GM19035 (cell line): Measurements from ENCODE around the gene ADCY10.

Experiments
- ATAC-seq: cut with Tn5 transposase; IDR thresholded peaks from one replicate; pipeline ENCODE4 v1.9.1; 2021; ENCODE audit not compliant: unreplicated experiment

The ADCY10 gene

GRCh38 chr1:167784876-167785550 lies 128.9 kb downstream of the ADCY10 start:
- ATAC-seq, result no peak

- ATAC-seq, result no peak
Observed at GRCh38 chr1:167782946-167783345, 131.0 kb downstream of the ADCY10 start.

GRCh38 chr1:167781558-167781957 lies 132.4 kb downstream of the ADCY10 start:
- no peak for ATAC-seq

- ATAC-seq, result no peak
Observed at GRCh38 chr1:167777269-167777650, 136.7 kb downstream of the ADCY10 start.

GRCh38 chr1:167776616-167777268 lies 137.2 kb downstream of the ADCY10 start:
- no peak for ATAC-seq

GRCh38 chr1:167776151-167776550 lies 137.8 kb downstream of the ADCY10 start:
- ATAC-seq, result no peak

DNA sequence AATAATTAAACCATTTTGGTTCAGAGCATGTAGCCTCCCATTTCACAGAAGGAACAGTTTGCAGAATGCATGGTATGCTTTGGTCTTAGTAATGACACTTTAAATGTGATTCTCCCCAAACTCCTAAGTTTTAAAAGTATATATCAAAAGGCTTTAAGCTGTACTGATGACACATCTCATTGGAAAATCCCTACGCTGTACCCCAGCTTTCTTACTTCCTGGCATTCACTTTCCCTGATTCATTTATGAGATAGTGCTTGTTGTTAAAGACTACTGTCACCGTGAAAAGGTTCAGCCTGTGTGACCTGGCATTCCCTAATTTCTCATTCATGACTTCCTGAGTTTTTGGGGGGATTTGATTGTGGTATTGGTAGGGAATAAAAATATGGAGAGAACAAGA lies 138.8 kb downstream of the ADCY10 start:
- no peak for ATAC-seq

DNA sequence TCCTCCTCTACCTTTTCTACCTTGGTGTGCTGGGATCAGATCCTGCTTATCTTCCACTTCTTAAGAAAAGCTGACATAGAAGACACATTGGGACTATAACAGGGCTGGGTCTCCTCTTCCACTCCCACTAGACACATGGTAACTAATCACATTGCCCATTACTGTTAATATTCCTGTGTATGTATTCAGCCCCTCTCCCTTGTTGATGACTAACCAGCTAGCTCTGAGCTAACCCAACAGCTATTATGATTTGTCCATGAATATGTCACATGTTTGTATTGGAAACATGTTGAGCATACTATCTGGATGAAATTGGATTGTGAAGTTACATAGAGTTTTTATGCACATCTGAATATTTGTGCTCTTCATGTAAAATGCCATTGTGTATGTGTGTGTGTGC lies 139.2 kb downstream of the ADCY10 start:
- no peak for ATAC-seq

- no peak for ATAC-seq
Observed at GRCh38 chr1:167773516-167773915, 140.4 kb downstream of the ADCY10 start.

- no peak for ATAC-seq
Observed at GRCh38 chr1:167772436-167772835, 141.5 kb downstream of the ADCY10 start.

DNA sequence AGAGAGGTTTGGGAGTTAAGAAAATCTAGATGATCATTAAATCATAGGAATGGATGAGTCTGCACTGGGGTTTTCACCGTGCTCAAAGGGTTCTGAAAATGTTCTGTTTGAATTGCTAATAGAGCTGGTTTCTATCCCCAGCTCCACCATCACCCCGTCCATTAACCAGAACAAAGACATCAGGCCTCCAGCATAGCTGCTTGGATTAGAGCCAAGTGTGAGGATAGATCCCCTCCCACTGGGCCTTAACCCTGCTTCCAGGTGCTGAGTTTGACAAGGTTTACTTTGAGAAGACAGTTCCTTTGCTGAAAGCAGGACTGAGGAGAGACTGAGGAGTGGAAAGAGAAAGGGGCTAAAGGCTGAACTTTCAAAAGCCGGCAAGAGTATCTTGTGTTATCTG lies 143.8 kb downstream of the ADCY10 start:
- no peak for ATAC-seq

- ATAC-seq, result no peak
Observed at GRCh38 chr1:167767761-167768160, 146.2 kb downstream of the ADCY10 start.

GRCh38 chr1:167766538-167766937 lies 147.4 kb downstream of the ADCY10 start:
- no peak for ATAC-seq

- no peak for ATAC-seq
Observed at GRCh38 chr1:167765496-167765895, 148.4 kb downstream of the ADCY10 start.

DNA sequence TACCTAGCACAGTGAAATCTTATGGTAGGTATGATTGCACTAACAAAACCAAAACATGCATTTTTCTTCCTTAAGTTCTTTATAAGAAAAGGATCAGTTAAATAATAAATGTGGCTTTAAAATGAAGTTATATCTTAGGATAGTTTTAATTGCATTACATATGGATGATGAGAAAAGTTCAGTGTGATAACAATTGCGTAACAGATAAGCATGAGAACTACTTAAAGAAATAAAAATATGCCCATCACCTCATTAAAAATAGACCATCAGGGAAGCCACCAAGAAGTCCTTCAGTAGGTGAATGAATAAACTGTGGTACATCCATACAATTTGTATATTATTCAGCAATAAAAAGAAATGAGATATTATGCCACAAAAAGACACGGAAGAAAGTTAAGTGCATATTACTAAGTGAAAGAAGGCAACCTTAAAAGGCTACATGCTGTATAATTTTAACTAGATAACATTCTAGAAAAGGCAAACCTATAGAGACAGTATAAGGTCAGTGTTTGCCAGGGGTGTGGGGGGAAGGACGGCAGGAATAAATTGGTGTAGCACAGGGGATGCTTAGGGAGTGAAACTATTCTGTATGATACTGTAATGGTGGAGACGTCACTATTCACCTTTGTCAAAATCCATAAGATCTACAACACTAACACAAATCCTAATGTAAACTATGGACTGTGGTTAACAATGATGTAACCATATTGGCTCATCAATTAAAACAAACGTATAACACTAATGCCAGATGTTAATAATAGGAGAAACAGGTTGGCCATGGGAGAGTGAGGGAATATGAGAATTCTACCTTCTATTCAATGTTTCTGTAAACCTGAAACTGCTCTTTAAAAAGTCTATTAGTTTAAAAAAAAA lies 149.2 kb downstream of the ADCY10 start:
- no peak for ATAC-seq

DNA sequence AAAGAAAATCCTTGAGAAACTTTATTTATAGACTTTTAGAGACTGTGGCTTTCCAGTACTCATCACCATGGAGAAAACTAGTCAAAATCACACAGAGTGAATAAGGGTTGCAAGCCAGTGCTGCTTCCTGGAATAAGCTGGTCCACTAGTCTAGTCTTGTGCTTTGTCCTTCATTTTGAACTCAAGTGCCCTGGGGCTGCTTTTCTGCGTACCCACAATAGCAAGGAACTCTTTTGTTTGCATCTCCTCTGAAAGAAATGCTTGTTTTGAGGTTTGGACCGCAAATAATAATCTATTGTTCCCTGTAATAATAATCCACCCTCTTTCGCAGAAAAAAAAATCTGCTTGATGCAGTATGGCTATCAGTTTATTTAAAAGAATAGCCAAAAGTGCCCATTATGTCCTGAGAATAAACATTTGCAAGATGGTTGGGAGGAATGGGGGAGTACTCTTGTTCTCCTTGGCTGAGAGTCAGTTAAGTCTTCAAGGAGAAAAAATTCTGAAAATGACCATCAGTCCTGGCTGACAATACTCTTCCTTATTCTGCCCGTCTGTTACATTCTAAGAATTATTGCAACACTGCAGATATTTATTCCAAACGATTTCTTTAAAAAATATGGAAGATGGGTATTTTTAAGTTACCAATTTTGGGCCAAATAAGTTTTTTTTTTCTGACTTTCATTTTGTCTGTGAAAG lies 150.3 kb downstream of the ADCY10 start:
- no peak for ATAC-seq

GRCh38 chr1:167762061-167762746 lies 151.7 kb downstream of the ADCY10 start:
- ATAC-seq, result no peak

DNA sequence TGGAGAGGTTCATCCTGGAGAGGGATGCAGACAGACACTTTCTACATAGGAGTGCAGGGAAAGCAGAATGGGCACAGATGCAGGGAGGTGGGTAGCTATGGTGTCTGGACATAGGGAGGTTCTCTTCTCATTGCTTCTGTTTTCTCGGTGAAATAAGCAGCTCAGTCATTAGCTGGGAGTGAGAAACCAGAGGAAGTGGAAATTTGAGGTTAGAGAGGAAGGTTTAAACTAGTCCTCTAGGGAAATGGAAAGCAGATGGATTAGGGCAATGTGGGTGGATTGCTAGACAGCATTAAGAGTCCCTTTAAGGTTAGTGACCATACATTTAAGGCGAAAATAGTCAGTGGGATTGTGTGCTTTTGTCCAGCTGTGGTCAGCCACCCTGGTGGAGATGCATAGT lies 152.5 kb downstream of the ADCY10 start:
- ATAC-seq, result no peak
